WTC11 (cell line): ENCODE data around the gene ZNF202. TPM values are rescaled to one million over a fixed set of nuclear protein-coding genes. Genes with fewer than 3 reads are reported as not detected.

Source experiments
- ATAC-seq: fragments of 200-7000 bp; cut with Tn5 transposase; 2 replicates; pipeline ENCODE4 v1.10.0; 2021; ENCODE audit warnings: mild to moderate bottlenecking, moderate library complexity
- CTCF ChIA-PET: fragments of 300-600 bp; sonication (Branson Sonifier 250); formaldehyde crosslinking; loops from one replicate; lab custom pipeline; 2021; ENCODE audit warnings: antibody characterized with exemption; lab: Charles Lee
- POLR2A ChIA-PET: fragments of 350-600 bp; sonication (Branson Sonifier 250); formaldehyde crosslinking; loops from one replicate; lab custom pipeline; 2021; ENCODE audit warnings: antibody characterized with exemption; lab: Charles Lee
- DNase-seq: peaks from one replicate; pipeline ENCODE4 v3.0.0; 2021; ENCODE audit warnings: low spot score
- H3K27ac Mint-ChIP-seq: 2 replicates; pipeline ENCODE4 v1.8.0; 2021; ENCODE audit warnings: mixed read lengths
- H3K27me3 Mint-ChIP-seq: 2 replicates; pipeline ENCODE4 v1.8.0; 2021; ENCODE audit warnings: low read depth, mild to moderate bottlenecking, moderate library complexity, mixed read lengths
- H3K36me3 Mint-ChIP-seq: 2 replicates; pipeline ENCODE4 v1.8.0; 2021; ENCODE audit warnings: mixed read lengths
- H3K4me1 Mint-ChIP-seq: 2 replicates; pipeline ENCODE4 v1.8.0; 2022; ENCODE audit warnings: mixed read lengths
- H3K4me3 Mint-ChIP-seq: 2 replicates; pipeline ENCODE4 v1.8.0; 2021; ENCODE audit warnings: mild to moderate bottlenecking, moderate library complexity, mixed read lengths
- H3K9me3 Mint-ChIP-seq: 2 replicates; pipeline ENCODE4 v1.8.0; 2021; ENCODE audit warnings: mixed read lengths
- FOXJ3 ChIP-seq: sonication (generic); formaldehyde crosslinking; IDR thresholded peaks from 2 replicates; pipeline ENCODE4 v1.9.0; 2021; ENCODE audit warnings: missing genetic modification reagents, mild to moderate bottlenecking, borderline replicate concordance
- GRHL2 ChIP-seq: fragments of 250-450 bp; sonication (Bioruptor Pico); IDR thresholded peaks from 2 replicates; pipeline ENCODE4 v1.8.0; 2022; ENCODE audit warnings: mild to moderate bottlenecking, moderate library complexity; ENCODE audit not compliant: insufficient replicate concordance, severe bottlenecking
- GTF2I ChIP-seq: fragments of 250-450 bp; sonication (Bioruptor Pico); conservative IDR thresholded peaks from 2 replicates; pipeline ENCODE4 v1.4.0; 2021; ENCODE audit warnings: mild to moderate bottlenecking
- HMGA2 ChIP-seq: fragments of 250-450 bp; sonication (Bioruptor Pico); IDR thresholded peaks from 2 replicates; pipeline ENCODE4 v1.4.0; 2021; ENCODE audit warnings: mild to moderate bottlenecking, moderate library complexity
- IRF2 ChIP-seq: sonication (generic); formaldehyde crosslinking; IDR thresholded peaks from 2 replicates; pipeline ENCODE4 v1.8.0; 2022; ENCODE audit warnings: low read depth, missing genetic modification reagents, borderline replicate concordance
- NFE2L1 ChIP-seq: sonication (generic); formaldehyde crosslinking; IDR thresholded peaks from 2 replicates; pipeline ENCODE4 v1.8.1; 2023; ENCODE audit warnings: missing genetic modification reagents
- NR2C2 ChIP-seq: sonication (generic); formaldehyde crosslinking; IDR thresholded peaks from 2 replicates; pipeline ENCODE4 v1.8.0; 2022; ENCODE audit warnings: mild to moderate bottlenecking, missing genetic modification reagents
- RORB ChIP-seq: fragments of 250-450 bp; sonication (Bioruptor Pico); IDR thresholded peaks from 2 replicates; pipeline ENCODE4 v1.9.0; 2021; ENCODE audit warnings: mild to moderate bottlenecking
- SMAD3 ChIP-seq: sonication (generic); formaldehyde crosslinking; IDR thresholded peaks from 2 replicates; pipeline ENCODE4 v1.8.0; 2022; ENCODE audit warnings: missing genetic modification reagents, mild to moderate bottlenecking, borderline replicate concordance
- TEAD4 ChIP-seq: sonication (generic); formaldehyde crosslinking; IDR thresholded peaks from 2 replicates; pipeline ENCODE4 v1.8.0; 2022; ENCODE audit warnings: mild to moderate bottlenecking, missing genetic modification reagents
- total RNA-seq: library from RNA; stranded (reverse); gene quantifications from 3 replicates; pipeline ENCODE4 v1.2.3, GENCODE V29; 2021
- TF ChIP-seq, protein P1 (sequence below): sonication (generic); formaldehyde crosslinking; IDR thresholded peaks from 2 replicates; pipeline ENCODE4 v1.8.1; 2022; ENCODE audit warnings: low read depth, missing genetic modification reagents, borderline replicate concordance
- TF ChIP-seq, protein P2 (sequence below): sonication (generic); formaldehyde crosslinking; IDR thresholded peaks from 2 replicates; pipeline ENCODE4 v1.8.1; 2022; ENCODE audit warnings: missing genetic modification reagents, borderline replicate concordance
- TF ChIP-seq, protein P3 (sequence below): sonication (generic); formaldehyde crosslinking; IDR thresholded peaks from 2 replicates; pipeline ENCODE4 v1.8.0; 2022; ENCODE audit warnings: mild to moderate bottlenecking, missing genetic modification reagents
- TF ChIP-seq, protein P4 (sequence below): sonication (generic); formaldehyde crosslinking; IDR thresholded peaks from 2 replicates; pipeline ENCODE4 v1.8.0; 2022; ENCODE audit warnings: mild to moderate bottlenecking, missing genetic modification reagents
- TF ChIP-seq, protein P5 (sequence below): fragments of 250-450 bp; sonication (Bioruptor Pico); IDR thresholded peaks from 2 replicates; pipeline ENCODE4 v1.9.0; 2021; ENCODE audit warnings: mild to moderate bottlenecking, borderline replicate concordance
- TF ChIP-seq, protein P6 (sequence below): fragments of 250-450 bp; sonication (Bioruptor Pico); conservative IDR thresholded peaks from 2 replicates; pipeline ENCODE4 v1.9.0; 2021; ENCODE audit warnings: mild to moderate bottlenecking
- TF ChIP-seq, protein P7 (sequence below): sonication (generic); formaldehyde crosslinking; IDR thresholded peaks from 2 replicates; pipeline ENCODE4 v1.8.0; 2022; ENCODE audit warnings: mild to moderate bottlenecking, missing genetic modification reagents

Gene ZNF202
- total RNA-seq, 1 experiment from 2014 or later, result 29.9 TPM

DNA sequence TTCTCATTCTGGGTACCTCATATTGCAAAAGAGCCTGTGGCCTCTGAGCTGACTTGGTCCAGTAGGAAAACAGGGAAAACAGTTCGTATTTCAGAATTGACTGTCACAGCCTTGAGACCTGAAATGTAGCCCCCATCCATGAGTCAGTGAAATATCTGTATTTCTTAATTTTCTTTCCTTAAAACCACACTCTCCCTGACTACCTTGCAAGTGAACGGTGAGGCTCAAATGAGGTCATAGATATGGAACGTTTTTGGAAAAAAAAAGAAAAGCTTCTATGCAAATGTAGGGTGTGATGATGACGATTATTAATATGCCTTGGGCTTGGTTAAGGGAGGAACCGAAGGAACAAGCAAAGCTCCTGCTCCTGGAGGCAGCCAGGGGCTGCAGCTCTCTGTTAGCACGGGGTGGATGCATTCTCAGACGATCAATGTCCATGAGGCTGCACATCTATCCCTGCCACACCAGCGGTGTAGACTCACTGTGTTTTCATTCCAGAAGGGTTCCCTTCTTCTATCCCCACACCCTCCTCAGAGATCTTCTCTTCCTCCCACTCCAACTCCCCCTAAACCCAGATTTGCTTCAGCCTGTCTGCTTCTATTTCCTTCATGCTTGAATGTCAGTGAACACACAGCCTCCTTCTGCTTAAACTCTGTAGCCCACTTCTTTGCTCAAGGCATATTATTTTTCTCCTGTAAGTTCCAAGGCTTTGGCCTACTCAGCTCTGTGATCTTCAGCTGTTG is 57.9 kb downstream of the ZNF202 start (continued):
- TF ChIP-seq, protein P1, sequence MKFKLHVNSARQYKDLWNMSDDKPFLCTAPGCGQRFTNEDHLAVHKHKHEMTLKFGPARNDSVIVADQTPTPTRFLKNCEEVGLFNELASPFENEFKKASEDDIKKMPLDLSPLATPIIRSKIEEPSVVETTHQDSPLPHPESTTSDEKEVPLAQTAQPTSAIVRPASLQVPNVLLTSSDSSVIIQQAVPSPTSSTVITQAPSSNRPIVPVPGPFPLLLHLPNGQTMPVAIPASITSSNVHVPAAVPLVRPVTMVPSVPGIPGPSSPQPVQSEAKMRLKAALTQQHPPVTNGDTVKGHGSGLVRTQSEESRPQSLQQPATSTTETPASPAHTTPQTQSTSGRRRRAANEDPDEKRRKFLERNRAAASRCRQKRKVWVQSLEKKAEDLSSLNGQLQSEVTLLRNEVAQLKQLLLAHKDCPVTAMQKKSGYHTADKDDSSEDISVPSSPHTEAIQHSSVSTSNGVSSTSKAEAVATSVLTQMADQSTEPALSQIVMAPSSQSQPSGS, result no peak
- TF ChIP-seq, protein P2, sequence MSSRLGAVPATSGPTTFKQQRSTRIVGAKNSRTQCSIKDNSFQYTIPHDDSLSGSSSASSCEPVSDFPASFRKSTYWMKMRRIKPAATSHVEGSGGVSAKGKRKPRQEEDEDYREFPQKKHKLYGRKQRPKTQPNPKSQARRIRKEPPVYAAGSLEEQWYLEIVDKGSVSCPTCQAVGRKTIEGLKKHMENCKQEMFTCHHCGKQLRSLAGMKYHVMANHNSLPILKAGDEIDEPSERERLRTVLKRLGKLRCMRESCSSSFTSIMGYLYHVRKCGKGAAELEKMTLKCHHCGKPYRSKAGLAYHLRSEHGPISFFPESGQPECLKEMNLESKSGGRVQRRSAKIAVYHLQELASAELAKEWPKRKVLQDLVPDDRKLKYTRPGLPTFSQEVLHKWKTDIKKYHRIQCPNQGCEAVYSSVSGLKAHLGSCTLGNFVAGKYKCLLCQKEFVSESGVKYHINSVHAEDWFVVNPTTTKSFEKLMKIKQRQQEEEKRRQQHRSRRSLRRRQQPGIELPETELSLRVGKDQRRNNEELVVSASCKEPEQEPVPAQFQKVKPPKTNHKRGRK (CRISPR knock-in tag), result no peak
- TF ChIP-seq, all 79 proteins: peak for 0

DNA sequence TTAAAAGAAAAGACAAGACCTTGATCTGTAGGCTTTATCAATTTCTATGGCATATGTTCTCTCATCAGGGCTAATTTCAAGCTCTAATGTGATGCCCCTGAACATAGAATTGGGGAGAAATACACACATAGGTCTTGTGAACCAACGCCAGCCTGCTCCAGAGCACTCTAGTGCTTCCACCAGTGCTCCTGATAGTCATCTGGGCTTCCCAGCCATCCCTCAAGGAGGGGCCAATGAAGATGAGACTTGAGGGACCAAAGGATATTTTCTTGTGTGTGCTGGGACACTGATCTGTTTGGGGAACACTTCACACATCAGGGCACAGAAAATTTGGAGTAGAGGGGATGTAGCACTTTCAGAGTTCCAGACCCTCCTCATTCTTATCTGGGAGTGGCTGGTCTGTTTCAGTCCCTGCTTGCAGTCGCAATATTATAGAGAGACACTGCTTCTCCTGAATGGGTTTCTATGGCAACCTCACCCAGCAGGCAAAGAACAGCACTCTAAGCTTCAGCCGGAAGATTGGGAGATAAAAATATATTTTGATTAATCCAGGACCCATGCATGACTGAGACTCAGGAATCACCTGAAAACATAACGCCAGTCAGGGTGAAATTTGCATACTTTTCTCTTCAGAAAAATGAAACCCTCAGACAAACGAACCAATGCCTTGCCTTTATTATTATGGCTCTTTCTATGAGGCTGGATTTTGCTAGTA is 58.6 kb downstream of the ZNF202 start:
- H3K36me3 Mint-ChIP-seq, result no peaks in the 10 kb centered on the region
- POLR2A ChIA-PET, result no interaction called here

More for the DNA sequence above, 58.6 kb downstream of the ZNF202 start:
- no peaks in the 10 kb centered on the region for H3K27me3 Mint-ChIP-seq
- H3K4me1 Mint-ChIP-seq, result peaks cover 8% of the 10 kb centered on the region
- CTCF ChIA-PET, result interaction anchor here (0.6 to 1.4 kb wide), 3 partner anchors 11 to 42 kb away, joined by 3 read pairs; no protein-coding TSS in a partner anchor
- no peak overlapping the region for H3K4me3 Mint-ChIP-seq
- ATAC-seq, result no peak
- DNase-seq, result no peak
- peaks cover 7% of the 10 kb centered on the region for H3K9me3 Mint-ChIP-seq
- no peak for TF ChIP-seq GRHL2 (CRISPR knock-in tag)
- TF ChIP-seq, protein P3, sequence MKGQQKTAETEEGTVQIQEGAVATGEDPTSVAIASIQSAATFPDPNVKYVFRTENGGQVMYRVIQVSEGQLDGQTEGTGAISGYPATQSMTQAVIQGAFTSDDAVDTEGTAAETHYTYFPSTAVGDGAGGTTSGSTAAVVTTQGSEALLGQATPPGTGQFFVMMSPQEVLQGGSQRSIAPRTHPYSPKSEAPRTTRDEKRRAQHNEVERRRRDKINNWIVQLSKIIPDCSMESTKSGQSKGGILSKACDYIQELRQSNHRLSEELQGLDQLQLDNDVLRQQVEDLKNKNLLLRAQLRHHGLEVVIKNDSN (CRISPR knock-in tag), result no peak
- TF ChIP-seq GTF2I (CRISPR knock-in tag), result no peak
- TF ChIP-seq SMAD3 (CRISPR knock-in tag), result no peak
- no peak for TF ChIP-seq NFE2L1
- TF ChIP-seq, protein P4, sequence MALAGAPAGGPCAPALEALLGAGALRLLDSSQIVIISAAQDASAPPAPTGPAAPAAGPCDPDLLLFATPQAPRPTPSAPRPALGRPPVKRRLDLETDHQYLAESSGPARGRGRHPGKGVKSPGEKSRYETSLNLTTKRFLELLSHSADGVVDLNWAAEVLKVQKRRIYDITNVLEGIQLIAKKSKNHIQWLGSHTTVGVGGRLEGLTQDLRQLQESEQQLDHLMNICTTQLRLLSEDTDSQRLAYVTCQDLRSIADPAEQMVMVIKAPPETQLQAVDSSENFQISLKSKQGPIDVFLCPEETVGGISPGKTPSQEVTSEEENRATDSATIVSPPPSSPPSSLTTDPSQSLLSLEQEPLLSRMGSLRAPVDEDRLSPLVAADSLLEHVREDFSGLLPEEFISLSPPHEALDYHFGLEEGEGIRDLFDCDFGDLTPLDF (CRISPR knock-in tag), result no peak
- TF ChIP-seq TEAD4 (CRISPR knock-in tag), result no peak
- TF ChIP-seq, protein P5, sequence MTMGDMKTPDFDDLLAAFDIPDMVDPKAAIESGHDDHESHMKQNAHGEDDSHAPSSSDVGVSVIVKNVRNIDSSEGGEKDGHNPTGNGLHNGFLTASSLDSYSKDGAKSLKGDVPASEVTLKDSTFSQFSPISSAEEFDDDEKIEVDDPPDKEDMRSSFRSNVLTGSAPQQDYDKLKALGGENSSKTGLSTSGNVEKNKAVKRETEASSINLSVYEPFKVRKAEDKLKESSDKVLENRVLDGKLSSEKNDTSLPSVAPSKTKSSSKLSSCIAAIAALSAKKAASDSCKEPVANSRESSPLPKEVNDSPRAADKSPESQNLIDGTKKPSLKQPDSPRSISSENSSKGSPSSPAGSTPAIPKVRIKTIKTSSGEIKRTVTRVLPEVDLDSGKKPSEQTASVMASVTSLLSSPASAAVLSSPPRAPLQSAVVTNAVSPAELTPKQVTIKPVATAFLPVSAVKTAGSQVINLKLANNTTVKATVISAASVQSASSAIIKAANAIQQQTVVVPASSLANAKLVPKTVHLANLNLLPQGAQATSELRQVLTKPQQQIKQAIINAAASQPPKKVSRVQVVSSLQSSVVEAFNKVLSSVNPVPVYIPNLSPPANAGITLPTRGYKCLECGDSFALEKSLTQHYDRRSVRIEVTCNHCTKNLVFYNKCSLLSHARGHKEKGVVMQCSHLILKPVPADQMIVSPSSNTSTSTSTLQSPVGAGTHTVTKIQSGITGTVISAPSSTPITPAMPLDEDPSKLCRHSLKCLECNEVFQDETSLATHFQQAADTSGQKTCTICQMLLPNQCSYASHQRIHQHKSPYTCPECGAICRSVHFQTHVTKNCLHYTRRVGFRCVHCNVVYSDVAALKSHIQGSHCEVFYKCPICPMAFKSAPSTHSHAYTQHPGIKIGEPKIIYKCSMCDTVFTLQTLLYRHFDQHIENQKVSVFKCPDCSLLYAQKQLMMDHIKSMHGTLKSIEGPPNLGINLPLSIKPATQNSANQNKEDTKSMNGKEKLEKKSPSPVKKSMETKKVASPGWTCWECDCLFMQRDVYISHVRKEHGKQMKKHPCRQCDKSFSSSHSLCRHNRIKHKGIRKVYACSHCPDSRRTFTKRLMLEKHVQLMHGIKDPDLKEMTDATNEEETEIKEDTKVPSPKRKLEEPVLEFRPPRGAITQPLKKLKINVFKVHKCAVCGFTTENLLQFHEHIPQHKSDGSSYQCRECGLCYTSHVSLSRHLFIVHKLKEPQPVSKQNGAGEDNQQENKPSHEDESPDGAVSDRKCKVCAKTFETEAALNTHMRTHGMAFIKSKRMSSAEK, result no peak
- no peak for TF ChIP-seq IRF2 (CRISPR knock-in tag)
- no peak for TF ChIP-seq NR2C2 (CRISPR knock-in tag)
- TF ChIP-seq, protein P6, sequence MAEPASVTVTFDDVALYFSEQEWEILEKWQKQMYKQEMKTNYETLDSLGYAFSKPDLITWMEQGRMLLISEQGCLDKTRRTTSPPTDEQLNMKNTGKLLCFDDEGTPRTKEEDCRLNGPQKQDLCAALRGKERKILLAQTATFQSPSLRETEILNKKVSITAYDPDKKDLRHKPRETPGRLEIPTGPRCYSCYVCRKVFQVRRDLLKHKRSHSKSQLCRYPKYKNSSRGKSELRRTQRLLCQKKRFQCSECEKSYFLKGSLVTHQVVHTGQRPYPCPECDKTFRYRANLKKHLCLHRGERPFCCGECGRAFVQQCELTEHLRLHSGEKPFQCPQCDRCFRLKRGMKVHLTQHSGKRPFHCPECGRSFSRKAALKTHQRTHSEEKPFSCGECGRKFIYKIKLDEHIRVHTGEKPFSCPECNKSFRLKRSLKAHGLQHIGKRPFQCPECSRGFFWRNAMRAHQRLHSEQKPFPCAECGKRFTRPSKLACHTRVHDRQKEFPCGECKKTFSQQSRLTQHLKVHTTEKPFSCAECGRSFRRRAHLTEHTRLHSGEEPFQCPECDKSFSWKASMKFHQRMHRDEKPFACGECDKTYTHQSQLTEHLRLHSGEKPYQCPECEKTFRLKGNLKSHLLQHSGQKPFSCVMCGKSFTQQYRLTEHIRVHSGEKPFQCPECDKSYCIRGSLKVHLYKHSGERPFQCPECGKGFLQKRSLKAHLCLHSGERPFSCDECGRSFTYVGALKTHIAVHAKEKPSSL (CRISPR knock-in tag), result no peak
- no peak for TF ChIP-seq FOXJ3 (CRISPR knock-in tag)
- TF ChIP-seq HMGA2, result no peak
- TF ChIP-seq RORB (CRISPR knock-in tag), result no peak
- TF ChIP-seq, protein P7, sequence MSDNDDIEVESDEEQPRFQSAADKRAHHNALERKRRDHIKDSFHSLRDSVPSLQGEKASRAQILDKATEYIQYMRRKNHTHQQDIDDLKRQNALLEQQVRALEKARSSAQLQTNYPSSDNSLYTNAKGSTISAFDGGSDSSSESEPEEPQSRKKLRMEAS, result no peak
- TF ChIP-seq, all 79 proteins: peak for 0
- no peak overlapping the region for H3K27ac Mint-ChIP-seq
